ENCODE measurements around the gene PDCD1LG2.
"Not testable (repeated sequence)": the region's sequence is repeated elsewhere in the genome, so short reads cannot be mapped to it uniquely, and the experiment has no call there.

Gene PDCD1LG2

GRCh38 chr9:5510360-5510931 is at the start of gene PDCD1LG2:
Gene PDCD1LG2 (plus strand): TSS chr9:5510531. CDS start chr9:5522547, 12,016 bp downstream.
- no peak for DNase-seq

GRCh38 chr9:5464831-5465330 is 45.5 kb upstream of the PDCD1LG2 start:
- DNase-seq = not testable (repeated sequence)

GRCh38 chr9:5466005-5466404 is 44.3 kb upstream of the PDCD1LG2 start:
- no peak for DNase-seq

- no peak for DNase-seq
These were observed 43.6 kb upstream of the PDCD1LG2 start for GRCh38 chr9:5466766-5467165.

DNA sequence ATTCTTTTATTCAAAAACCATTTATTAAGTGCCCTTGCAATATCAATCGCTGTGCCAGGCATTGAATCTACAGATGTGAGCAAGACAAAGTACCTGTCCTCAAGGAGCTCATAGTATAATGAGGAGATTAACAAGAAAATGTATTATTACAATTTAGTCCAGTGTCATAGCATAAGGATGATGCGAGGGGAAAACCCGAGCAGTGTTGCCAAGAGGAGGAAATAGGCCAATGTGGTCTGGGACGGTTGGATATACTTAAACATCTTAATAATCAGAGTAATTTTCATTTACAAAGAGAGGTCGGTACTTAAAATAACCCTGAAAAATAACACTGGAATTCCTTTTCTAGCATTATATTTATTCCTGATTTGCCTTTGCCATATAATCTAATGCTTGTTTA is 41.5 kb upstream of the PDCD1LG2 start:
- no peak for DNase-seq

DNA sequence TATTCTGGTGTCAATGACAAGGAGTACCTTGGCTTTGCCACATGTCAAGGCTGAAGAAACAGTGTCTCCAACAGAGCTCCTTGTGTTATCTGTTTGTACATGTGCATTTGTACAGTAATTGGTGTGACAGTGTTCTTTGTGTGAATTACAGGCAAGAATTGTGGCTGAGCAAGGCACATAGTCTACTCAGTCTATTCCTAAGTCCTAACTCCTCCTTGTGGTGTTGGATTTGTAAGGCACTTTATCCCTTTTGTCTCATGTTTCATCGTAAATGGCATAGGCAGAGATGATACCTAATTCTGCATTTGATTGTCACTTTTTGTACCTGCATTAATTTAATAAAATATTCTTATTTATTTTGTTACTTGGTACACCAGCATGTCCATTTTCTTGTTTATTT is 40.2 kb upstream of the PDCD1LG2 start:
- DNase-seq = no peak

DNA sequence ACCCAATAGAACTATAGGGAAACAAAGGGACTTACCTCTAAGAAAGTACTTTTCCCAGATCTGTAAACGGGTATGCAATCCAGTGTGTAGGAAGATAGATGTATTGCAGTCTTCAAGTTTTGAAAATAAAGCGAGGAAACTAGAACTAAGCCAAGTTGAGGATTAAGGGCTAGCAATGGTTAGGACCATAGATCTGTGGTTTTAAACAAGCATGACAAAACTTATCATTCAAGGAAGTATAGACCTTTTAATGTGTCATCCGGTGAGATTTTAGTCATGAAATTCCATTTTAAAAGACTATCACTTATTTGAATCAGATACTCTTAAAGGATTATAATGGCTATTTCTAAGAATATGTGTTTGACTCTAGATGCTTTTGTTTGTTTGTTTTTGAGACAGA is 39.5 kb upstream of the PDCD1LG2 start:
- no peak for DNase-seq

DNA sequence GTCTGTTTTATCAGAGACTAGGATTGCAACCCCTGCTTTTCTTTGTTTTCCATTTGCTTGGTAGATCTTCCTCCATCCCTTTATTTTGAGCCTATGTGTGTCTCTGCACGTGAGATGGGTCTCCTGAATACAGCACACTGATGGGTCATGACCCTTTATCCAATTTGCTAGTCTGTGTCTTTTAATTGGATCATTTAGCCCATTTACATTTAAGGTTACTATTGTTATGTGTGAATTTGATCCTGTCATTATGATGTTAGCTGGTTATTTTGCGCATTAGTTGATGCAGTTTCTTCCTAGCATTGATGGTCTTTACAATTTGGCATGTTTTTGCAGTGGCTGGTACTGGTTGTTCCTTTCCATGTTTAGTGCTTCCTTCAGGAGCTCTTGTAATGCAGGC is 34.7 kb upstream of the PDCD1LG2 start:
- DNase-seq = not testable (repeated sequence)

GRCh38 chr9:5478206-5478605 is 32.1 kb upstream of the PDCD1LG2 start:
- DNase-seq = no peak

DNA sequence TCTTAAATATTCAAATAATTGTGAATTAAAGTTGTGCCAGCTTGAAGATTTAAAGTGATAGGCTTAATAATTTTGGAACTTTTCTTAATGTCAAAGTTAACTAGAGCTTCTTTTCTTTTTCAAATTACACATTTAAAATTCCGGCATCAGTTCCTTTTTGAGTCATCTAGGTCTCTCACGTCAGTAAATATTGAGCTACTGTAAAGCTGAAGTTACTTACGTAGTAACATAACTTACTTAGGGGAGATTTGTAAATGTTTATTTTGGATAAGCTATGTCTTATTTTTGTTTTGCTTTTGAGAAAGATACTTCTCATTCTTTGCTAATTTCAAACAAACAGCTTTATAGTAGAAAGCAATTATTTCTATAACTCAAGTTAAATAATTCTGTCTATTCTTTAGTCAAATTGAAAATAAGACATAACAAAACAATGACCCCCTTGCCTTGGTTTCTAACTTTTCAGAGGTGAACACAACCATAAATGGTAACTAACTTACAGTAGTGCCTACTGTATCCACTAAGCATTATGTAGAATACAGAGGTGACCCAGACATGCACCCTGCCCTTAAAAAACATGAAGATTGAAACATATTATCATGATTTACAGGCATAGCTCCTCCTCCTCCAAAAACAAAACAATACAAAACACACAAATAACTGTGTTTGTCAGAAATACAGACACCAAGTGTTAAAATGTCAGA is 30.2 kb upstream of the PDCD1LG2 start:
- no peak for DNase-seq

DNA sequence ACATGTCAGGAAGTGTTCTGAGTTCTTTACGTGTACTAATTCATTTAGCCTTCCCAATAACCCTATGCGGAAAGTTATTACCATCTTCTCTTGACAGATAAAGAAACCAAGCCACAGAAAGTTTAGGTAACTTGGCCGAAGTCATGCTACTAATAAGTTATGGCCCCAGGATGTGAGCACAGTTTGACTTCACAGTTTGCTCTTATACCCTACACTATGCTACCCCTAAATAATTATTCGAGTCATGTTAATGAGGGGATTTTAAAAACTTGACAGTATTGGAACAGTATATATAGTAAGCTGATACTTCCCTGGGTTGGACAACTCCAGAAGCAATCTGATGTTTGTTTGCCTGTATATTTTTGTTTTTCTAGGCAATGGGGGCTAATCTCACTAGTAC is 29.4 kb upstream of the PDCD1LG2 start:
- DNase-seq = no peak

- DNase-seq = no peak
These were observed 28.9 kb upstream of the PDCD1LG2 start for GRCh38 chr9:5481322-5482040.

GRCh38 chr9:5482194-5482593 is 28.1 kb upstream of the PDCD1LG2 start:
- DNase-seq = no peak

GRCh38 chr9:5483306-5483705 is 27.0 kb upstream of the PDCD1LG2 start:
- no peak for DNase-seq

GRCh38 chr9:5485378-5486085 is 24.8 kb upstream of the PDCD1LG2 start:
- DNase-seq = no peak

DNA sequence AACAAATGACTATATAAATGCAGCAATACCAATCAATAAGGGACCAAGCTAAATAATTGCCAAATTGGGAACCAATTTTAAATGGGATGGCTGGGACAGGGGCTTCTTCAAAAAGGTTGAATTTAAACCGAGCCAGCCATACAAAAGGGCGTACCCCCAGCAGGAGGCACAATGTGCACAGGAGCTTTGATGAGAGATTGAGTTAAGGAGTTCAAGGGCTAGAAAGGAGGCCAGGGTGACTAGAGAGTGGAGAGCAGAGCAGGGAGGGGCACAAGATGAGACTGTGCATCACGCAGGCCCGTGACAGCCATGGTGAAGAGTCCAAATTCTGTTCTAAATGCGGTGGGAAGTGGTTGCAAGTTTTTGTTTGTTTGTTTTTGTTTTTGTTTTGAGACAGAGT is 23.3 kb upstream of the PDCD1LG2 start:
- DNase-seq = no peak

DNA sequence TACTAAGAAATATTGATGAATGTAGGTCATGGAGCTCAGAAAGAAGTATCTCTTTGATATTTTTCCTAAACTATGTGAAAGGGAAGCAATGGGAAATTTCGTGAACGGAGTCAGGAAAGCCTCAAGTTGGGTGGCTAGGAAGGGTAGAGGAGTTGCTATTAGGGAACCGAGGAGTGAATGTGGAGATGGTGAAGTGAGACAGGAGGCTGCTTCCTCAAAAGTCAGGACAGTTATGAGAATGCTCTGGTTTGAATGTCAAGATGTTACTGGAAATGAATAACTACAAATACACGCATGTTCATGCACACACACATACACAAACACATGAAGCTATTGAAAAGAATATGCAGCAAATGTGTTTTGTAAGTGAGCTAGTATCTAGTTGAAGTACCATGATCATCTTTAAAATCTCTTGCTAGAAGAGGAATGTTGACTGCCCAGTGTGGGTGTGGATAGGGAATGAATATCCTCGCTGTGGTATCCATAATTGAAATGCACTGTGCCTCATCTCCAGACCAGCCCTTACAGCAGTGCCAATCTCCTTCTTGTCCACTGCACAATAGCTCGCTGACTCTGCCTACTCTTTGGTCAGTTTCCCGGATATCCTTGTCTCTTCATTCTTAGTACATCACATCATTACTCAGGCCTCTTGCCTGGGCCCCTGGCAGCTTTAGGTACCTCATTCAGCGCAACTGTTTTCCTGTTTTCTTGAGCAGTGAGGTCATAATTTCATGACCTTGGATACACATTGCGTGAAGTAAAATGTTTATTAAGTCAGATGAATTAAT is 21.9 kb upstream of the PDCD1LG2 start:
- DNase-seq = no peak

GRCh38 chr9:5489630-5490490 is 20.5 kb upstream of the PDCD1LG2 start:
- no peak for DNase-seq

GRCh38 chr9:5492965-5493678 is 17.2 kb upstream of the PDCD1LG2 start:
- DNase-seq = no peak

DNA sequence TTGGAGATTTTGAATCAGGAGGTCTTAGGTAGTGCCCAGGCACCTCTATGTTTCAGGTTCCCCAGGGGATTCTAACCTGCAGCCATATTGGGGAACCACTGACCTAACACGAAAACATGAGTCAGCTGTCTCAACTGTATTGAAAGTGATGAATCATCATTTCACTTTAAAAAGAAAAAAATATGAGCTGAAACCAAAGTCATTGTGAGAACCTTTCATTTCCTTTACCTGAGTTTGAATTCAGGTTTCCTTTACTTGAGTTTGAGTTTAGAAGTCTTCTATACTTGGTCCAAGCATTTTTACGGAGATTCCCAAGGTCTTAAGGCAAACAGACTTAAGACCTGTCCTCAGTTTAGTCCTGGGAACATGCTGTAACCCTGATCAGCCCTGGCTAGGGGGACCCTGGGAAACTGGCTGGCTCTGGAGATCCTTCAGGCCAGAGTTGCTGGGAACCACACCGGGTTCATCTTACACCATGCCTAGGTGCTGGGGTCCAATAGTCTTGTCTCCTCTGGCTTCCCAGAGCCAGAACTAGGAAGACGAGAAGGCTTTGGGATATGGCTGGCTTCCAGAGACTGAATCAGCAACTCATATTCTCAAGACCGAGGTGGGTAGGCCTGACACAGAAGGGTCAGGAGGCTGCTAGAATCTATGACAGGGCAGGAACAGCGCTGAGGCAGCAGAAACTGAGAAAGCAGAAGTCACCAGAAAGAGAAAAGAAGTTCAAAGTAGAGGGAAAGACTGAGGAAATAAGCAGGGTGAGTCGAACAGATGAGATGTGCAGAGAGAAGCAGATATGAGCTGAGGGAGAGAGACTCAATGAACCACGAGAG is 16.4 kb upstream of the PDCD1LG2 start:
- peak; percentile 51 to 55 for DNase-seq

All from AML-193 (cell line).